GM21515 (cell line): Measurements from ENCODE around the gene CTCFL.

ENCODE experiments used
- ATAC-seq: cut with Tn5 transposase; IDR thresholded peaks from one replicate; pipeline ENCODE4 v1.9.1; 2021; ENCODE audit not compliant: unreplicated experiment

The CTCFL gene

DNA sequence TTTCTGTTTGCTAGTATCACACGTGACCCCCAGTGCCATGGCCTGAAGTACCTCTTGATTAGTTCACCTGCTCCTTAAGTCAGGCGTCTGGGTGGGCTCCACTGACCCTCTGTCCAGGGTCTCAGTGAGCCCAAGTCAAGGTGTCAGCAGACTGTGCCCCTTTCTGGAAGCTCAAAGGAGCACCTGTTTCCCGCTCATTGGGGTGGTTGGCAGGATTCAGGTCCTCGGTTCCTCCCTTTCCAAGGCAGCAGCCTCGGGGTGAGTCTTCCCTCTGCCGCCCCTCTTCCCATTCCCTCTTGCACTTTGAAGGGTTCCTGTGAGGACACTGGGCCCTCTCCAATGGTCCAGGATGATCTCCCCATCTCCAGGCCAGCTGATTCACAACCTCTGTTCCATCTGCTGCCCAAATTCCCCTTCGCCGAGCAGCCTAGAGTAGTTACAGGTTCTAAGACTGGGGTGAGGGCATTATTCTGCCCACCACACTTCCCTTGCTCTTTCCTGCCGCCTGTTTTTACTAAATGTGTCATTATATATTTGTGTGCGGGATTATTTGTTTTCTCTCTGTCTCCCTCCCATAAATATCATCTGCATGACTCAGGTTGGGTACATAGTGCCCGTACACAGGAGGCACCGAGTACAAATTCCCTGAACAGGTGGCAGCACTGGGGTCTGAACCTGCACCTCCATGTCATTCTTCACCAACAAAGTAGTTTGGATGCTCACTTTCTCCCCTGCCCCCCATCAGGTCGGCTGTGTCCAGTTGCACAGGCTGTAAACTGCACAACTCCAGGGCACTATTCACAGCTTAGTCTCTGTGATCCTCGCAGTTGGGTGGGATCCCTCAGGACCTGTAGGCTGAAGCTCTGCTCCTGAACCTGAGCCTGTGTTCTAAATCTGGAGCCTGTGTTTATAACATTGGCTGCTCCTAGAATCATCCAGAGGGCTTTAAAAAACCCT, 75.3 kb downstream of the CTCFL start:
- ATAC-seq, result no peak

DNA sequence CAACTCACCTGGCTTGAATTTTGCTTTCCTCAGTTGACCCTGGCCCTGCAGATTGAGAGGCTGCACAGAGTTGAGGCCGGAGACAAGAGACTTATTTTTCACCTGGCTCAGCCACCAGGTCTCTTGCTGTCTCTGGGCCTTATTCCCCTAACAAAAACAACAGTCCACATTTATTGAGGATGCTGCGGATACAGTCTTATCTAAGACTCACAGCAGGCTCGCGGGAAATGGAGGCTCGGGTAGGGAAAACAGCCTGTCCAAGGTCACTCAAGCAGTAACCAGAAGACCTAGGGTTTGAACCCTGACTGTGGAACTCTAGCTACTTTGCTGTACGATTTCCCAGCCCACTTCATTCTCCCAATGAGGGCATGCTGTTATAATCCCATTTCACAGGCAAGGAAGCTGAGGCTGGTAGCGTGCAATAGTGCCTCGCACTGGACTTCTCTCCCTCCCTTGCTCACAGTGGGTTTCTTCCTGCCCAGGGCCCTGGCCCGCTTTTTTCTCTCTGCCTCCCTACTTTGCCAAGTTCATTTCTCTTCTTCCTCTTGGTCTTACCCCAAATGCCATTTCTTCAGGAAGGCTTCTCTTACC, 76.1 kb downstream of the CTCFL start:
- no peak for ATAC-seq
